ENCODE results near the gene SORL1-AS1.
"Not testable (repeated sequence)": the region's sequence is repeated elsewhere in the genome, so short reads cannot be mapped to it uniquely, and the experiment has no call there.

SORL1-AS1 gene

DNA sequence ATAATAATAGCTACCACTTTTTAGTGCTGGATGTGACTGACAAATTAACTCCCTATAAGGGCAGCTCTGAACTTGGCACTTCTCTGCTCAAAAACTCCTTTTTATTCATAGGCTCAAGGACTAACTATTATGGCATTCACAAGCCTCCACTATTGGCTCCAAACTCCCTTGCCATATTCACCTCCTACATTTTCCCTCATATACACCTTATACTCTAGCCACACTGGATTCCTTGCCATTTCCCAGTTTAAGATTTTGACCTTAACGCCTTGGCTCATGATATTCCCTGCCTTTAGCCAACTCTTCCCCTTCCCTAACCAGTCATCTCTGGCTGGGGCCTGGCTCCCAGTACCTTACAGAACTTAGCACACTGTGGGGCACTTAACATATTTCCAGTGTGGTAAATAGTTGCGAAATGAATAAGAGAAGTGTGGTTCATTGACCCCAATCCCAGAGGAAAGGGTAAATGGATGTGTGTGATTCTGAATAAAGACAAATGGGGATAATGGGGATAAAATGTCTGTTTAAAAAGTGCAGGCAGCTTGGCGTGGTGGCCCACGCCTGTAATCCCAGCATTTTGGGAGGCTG, 40.7 kb downstream of the SORL1-AS1 start:
- H3K4me3 Mint-ChIP-seq = no peak overlapping the region
- ChIA-PET POLR2A (no interaction called here), CTCF (no interaction called here)
- no peaks in the 10 kb centered on the region for H3K36me3 Mint-ChIP-seq (ENCODE audit: low read depth)
- H3K27ac Mint-ChIP-seq = peak overlapping the region; percentile 73
- H3K27me3 Mint-ChIP-seq = no peaks in the 10 kb centered on the region
- H3K4me1 Mint-ChIP-seq = peaks cover 7% of the 10 kb centered on the region
- TF ChIP-seq, protein P1, sequence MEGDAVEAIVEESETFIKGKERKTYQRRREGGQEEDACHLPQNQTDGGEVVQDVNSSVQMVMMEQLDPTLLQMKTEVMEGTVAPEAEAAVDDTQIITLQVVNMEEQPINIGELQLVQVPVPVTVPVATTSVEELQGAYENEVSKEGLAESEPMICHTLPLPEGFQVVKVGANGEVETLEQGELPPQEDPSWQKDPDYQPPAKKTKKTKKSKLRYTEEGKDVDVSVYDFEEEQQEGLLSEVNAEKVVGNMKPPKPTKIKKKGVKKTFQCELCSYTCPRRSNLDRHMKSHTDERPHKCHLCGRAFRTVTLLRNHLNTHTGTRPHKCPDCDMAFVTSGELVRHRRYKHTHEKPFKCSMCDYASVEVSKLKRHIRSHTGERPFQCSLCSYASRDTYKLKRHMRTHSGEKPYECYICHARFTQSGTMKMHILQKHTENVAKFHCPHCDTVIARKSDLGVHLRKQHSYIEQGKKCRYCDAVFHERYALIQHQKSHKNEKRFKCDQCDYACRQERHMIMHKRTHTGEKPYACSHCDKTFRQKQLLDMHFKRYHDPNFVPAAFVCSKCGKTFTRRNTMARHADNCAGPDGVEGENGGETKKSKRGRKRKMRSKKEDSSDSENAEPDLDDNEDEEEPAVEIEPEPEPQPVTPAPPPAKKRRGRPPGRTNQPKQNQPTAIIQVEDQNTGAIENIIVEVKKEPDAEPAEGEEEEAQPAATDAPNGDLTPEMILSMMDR (IDR thresholded peaks at IDR 0.05) = no peak
- intact Hi-C loops (cut with micrococcal nuclease) = loop anchor here (1.0 kb wide), 1 partner anchor 9 kb away; no protein-coding TSS in a partner anchor
- DNase-seq = no peak
- ATAC-seq (ENCODE audit: low read depth) = no peak
- no peaks in the 10 kb centered on the region for H3K9me3 Mint-ChIP-seq

DNA sequence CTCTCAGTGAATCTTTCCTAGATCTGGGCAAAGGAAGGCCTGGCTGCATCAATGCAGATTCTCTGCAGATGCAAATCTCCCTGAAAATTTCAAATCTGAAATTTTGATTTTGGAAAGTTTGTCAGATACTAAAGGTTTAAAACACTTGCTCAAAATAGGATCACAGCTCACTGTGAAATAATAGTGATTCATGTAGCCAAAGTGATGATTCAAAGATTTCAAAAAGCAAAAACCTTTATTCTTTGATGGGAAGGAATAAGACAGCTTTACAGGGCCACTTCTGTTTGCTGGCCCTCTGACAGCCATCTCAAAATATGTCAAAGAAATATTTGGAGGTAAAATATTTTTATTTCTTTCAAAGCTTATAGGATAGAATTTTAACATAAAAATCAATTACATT, 41.4 kb downstream of the SORL1-AS1 start:
- CTCF ChIA-PET; H3K4me3 Mint-ChIP-seq; H3K9me3 Mint-ChIP-seq; DNase-seq; H3K4me1 Mint-ChIP-seq; H3K36me3 Mint-ChIP-seq (ENCODE audit: low read depth); H3K27ac Mint-ChIP-seq; ATAC-seq (ENCODE audit: low read depth); intact Hi-C loops (cut with micrococcal nuclease); H3K27me3 Mint-ChIP-seq: not testable (repeated sequence)
- POLR2A ChIA-PET = interaction anchor here (1.6 kb wide), 1 partner anchor 14 kb away, joined by 3 read pairs; no protein-coding TSS in a partner anchor

DNA sequence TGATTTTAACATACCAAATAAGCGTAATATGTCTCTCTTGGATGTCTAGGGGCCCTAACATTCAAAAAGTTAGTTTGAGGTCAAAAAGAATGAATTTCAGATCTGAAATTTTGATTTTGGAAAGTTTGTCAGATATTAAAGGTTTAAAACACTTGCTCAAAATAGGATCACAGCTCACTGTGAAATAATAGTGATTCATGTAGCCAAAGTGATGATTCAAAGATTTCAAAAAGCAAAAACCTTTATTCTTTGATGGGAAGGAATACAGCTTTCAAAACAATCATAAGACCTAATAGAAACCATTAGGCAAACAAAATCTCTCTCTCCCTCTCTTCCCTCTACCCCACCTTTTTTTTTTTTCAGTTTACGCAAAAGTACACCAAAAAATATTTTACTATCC, 42.7 kb downstream of the SORL1-AS1 start:
- POLR2A ChIA-PET = interaction anchor here (0.7 to 1.6 kb wide), 2 partner anchors 15 to 38 kb away, joined by 3 to 6 read pairs; no protein-coding TSS in a partner anchor
- ATAC-seq (ENCODE audit: low read depth); H3K4me3 Mint-ChIP-seq; DNase-seq; H3K9me3 Mint-ChIP-seq; CTCF ChIA-PET; H3K36me3 Mint-ChIP-seq (ENCODE audit: low read depth); H3K27me3 Mint-ChIP-seq; intact Hi-C loops (cut with micrococcal nuclease); H3K27ac Mint-ChIP-seq: not testable (repeated sequence)
- peaks cover 22% of the 10 kb centered on the region for H3K4me1 Mint-ChIP-seq

DNA sequence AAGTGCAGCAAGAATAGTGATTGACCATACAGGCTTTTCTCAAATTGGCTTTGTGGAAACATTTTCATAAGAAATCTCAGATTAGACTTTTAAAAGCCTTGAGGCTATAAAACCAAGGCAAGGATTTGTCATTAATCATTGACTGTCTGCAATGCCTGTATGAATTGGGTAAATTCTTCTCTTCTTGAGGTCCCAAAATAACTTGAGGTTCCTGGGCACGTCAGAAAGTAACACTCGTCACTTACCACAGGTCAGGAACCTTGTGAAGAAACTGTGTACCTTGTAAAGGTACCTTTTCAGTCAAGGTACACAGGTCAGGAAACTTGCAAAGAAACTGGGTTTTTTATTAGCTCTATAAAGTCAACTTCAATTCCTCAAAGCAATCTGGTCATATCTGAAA, 43.9 kb downstream of the SORL1-AS1 start:
- intact Hi-C loops (cut with micrococcal nuclease) = no loop called here
- no peaks in the 10 kb centered on the region for H3K36me3 Mint-ChIP-seq (ENCODE audit: low read depth)
- no peak for DNase-seq
- no peaks in the 10 kb centered on the region for H3K27me3 Mint-ChIP-seq
- CTCF ChIA-PET = no interaction called here
- ATAC-seq (ENCODE audit: low read depth) = no peak
- no peaks in the 10 kb centered on the region for H3K9me3 Mint-ChIP-seq
- H3K4me3 Mint-ChIP-seq = no peak overlapping the region
- peaks cover 25% of the 10 kb centered on the region for H3K4me1 Mint-ChIP-seq
- no peak overlapping the region for H3K27ac Mint-ChIP-seq
- TF ChIP-seq, protein P1 (IDR thresholded peaks at IDR 0.05) = no peak
- POLR2A ChIA-PET = interaction anchor here (0.7 to 0.9 kb wide), 2 partner anchors 9 to 45 kb away, joined by 3 read pairs; no protein-coding TSS in a partner anchor

DNA sequence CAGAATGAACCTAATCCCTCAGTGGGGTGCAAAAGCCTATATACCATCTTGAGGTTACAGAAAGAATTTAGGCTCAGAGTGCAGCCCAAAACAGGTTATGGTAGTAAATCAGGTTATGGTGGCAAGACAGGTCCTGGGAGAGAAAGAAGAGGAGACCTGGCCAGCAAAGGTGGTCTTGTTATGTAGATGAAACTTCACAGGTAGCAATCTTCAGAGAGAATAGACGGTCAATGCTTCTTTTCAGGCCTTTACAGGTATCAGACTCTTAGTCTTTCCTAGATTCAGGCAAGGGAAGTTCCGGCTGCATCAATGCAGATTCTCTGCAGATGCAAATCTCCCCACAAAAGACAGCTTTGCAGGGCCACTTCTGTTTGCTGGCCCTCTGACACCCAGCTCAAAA, 46.5 kb downstream of the SORL1-AS1 start:
- ATAC-seq (ENCODE audit: low read depth) (no peak), DNase-seq (no peak)
- peaks cover 25% of the 10 kb centered on the region for H3K4me1 Mint-ChIP-seq
- TF ChIP-seq, protein P1 (IDR thresholded peaks at IDR 0.05) = no peak
- no peak overlapping the region for H3K4me3 Mint-ChIP-seq
- no peaks in the 10 kb centered on the region for H3K36me3 Mint-ChIP-seq (ENCODE audit: low read depth)
- ChIA-PET POLR2A (interaction anchor here (1.3 to 1.4 kb wide), 2 partner anchors 8 to 39 kb away, joined by 3 to 4 read pairs; no protein-coding TSS in a partner anchor), CTCF (no interaction called here)
- no peak overlapping the region for H3K27ac Mint-ChIP-seq
- intact Hi-C loops (cut with micrococcal nuclease) = loop anchor here (2.0 kb wide), 1 partner anchor 15 kb away; no protein-coding TSS in a partner anchor
- no peaks in the 10 kb centered on the region for H3K27me3 Mint-ChIP-seq
- peaks cover 4% of the 10 kb centered on the region for H3K9me3 Mint-ChIP-seq

DNA sequence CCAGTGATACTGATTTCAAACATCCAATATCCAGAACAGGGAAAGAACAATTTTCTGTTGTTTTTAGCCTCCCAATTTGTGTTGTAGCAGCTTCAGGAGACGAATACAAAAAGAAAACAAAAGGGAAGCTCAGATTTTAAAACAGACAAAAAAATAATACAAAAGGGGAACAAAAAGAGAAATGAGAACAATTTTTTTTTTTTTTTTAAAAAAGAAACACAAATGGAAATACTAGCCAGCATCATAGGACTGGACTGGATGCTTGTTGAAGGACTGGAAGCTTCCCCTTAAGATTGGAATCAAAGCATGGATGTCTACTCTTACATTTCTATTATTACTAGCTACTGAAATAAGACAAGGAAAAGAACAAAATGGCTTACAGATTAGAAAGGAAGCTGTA, 47.1 kb downstream of the SORL1-AS1 start:
- intact Hi-C loops (cut with micrococcal nuclease) = loop anchor here (2.0 kb wide), 1 partner anchor 15 kb away; no protein-coding TSS in a partner anchor
- peak overlapping the region; percentile 30 for H3K27ac Mint-ChIP-seq
- H3K27me3 Mint-ChIP-seq = no peaks in the 10 kb centered on the region
- ATAC-seq (ENCODE audit: low read depth) = no peak
- no peaks in the 10 kb centered on the region for H3K36me3 Mint-ChIP-seq (ENCODE audit: low read depth)
- DNase-seq = no peak
- POLR2A ChIA-PET = interaction anchor here (0.7 to 1.4 kb wide), 4 partner anchors 9 to 158 kb away, joined by 3 to 4 read pairs (median 3); no protein-coding TSS in a partner anchor
- no peak overlapping the region for H3K4me3 Mint-ChIP-seq
- TF ChIP-seq, protein P1 (IDR thresholded peaks at IDR 0.05) = no peak
- peaks cover 4% of the 10 kb centered on the region for H3K9me3 Mint-ChIP-seq
- H3K4me1 Mint-ChIP-seq = peaks cover 25% of the 10 kb centered on the region
- CTCF ChIA-PET = no interaction called here
